ENCODE data around the gene P2RX5.

P2RX5 gene

DNA sequence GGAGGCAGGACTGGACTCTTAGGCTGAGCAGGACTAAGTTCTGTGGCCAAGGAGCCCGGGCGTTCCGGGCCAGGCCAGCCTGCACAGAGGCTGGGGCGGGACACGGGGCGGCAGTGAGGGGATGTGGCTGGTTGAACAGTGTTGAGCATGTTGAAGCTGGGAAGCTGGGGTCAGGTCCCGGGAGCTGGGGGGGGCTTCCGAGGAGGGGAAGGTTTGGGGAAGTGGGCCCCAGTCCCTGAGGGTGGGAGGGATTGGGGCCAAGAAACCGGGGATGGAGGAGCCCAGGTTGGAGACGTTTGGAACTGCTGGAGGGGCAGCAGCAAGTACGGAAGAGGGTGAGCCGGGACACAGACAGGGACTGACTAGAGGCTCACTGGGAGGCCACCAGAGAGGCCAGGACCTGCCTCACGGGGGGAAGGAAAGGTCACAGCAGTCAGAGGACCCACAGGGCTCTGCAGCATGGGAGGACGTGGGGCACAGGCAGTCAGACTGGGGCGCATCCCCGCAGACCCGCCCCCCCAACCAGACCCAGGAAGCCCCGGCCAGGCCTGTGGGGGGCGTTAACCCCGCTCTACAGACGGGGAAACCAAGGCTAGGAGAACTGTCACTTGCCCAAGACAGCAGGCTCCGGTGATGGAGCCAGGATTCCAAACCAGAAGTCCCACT lies 37.0 kb downstream of the P2RX5 start:
- Histone ChIP-seq H3K9me2 (ENCODE audit: low read depth, low read length) (no peaks in the 10 kb centered on the region), H3K9me3 (ENCODE audit: low read length) (no peaks in the 10 kb centered on the region), H3K79me2 (ENCODE audit: insufficient read depth, low read length) (no peaks in the 10 kb centered on the region), H3K27me3 (ENCODE audit: insufficient read depth, low read length) (no peaks in the 10 kb centered on the region), H3K27ac (ENCODE audit: low read depth, low read length, poor library complexity, severe bottlenecking) (no peak overlapping the region), H2AFZ (ENCODE audit: low read length) (no peak overlapping the region), H3K36me3 (ENCODE audit: insufficient read depth, low read length) (no peaks in the 10 kb centered on the region; the same call in 1 of the 2 replicates), H3F3A (ENCODE audit: insufficient read depth, low read length) (no peaks in the 10 kb centered on the region), H3K9ac (ENCODE audit: low read length) (no peak overlapping the region), H3K4me1 (ENCODE audit: insufficient read depth, low read length, severe bottlenecking) (no peaks in the 10 kb centered on the region), H3K4me3 (ENCODE audit: low read depth, low read length, poor library complexity, severe bottlenecking) (no peak overlapping the region), H4K20me1 (ENCODE audit: insufficient read depth, low read length) (no peaks in the 10 kb centered on the region), H3K4me2 (ENCODE audit: low read length) (no peak overlapping the region)
- TF ChIP-seq EZH2 (IDR thresholded peaks at IDR 0.05; ENCODE audit: borderline replicate concordance, low read length) (no peak), CTCF (IDR thresholded peaks at IDR 0.05; ENCODE audit: low read length) (no peak)

DNA sequence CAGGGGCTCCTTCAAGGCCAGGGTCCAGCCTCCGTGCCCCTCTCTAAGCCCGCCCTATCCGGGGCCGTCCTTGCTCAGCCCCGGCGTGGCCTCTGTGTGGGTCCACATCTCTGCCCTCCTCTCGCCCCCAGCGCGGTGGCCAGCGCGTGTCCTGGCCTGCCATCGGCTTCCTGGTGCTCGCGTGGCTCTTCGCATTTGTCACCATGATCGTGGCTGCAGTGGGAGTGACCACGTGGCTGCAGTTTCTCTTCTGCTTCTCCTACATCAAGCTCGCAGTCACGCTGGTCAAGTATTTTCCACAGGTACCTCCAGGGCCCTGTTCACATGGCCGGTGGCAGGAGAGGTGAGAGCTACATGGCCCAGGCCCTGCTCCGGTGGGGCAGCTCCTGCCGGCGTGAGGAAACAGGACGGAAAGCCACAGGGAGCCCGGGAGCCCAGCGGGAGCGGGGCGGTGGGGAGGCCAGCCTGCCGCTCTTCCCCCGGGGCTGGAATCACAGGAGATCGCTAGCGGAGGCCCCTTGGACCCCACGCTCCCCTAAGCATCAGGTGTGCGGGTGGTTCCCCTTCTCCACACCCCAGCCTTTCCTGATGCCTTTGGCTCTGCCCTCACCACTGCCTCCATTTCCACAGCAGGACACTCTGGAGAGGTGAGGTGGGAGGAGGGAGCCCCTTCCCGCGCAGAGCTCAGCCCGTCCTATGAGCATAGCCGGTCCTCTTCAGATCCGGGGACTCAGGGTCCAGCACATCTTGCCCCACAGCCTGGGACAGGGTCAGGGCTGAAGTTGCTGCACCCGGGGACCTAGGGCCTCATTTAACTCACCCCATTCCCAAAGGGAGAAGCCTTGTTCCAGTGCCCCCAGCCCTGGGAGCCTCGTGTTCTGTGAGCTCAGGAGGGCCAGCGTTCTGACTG lies 37.8 kb downstream of the P2RX5 start:
- no peaks in the 10 kb centered on the region for H3K9me2 ChIP-seq (ENCODE audit: low read depth, low read length)
- H3K4me2 ChIP-seq (ENCODE audit: low read length), result no peak overlapping the region
- H3K9me3 ChIP-seq (ENCODE audit: low read length), result no peaks in the 10 kb centered on the region
- H3K4me1 ChIP-seq (ENCODE audit: insufficient read depth, low read length, severe bottlenecking), result no peaks in the 10 kb centered on the region
- H3K4me3 ChIP-seq (ENCODE audit: low read depth, low read length, poor library complexity, severe bottlenecking), result no peak overlapping the region
- H3K27ac ChIP-seq (ENCODE audit: low read depth, low read length, poor library complexity, severe bottlenecking), result no peak overlapping the region
- no peaks in the 10 kb centered on the region; the same call in 1 of the 2 replicates for H3K36me3 ChIP-seq (ENCODE audit: insufficient read depth, low read length)
- TF ChIP-seq EZH2 (IDR thresholded peaks at IDR 0.05; ENCODE audit: borderline replicate concordance, low read length), result no peak
- no peak for TF ChIP-seq CTCF (IDR thresholded peaks at IDR 0.05; ENCODE audit: low read length)
- no peaks in the 10 kb centered on the region for H4K20me1 ChIP-seq (ENCODE audit: insufficient read depth, low read length)
- no peaks in the 10 kb centered on the region for H3K79me2 ChIP-seq (ENCODE audit: insufficient read depth, low read length)
- H3K9ac ChIP-seq (ENCODE audit: low read length), result no peak overlapping the region
- H3F3A ChIP-seq (ENCODE audit: insufficient read depth, low read length), result no peaks in the 10 kb centered on the region
- H3K27me3 ChIP-seq (ENCODE audit: insufficient read depth, low read length), result no peaks in the 10 kb centered on the region
- no peak overlapping the region for H2AFZ ChIP-seq (ENCODE audit: low read length)

GRCh38 chr17:3657588-3657869 lies 38.4 kb downstream of the P2RX5 start:
- Histone ChIP-seq H3K27me3 (ENCODE audit: insufficient read depth, low read length) (no peaks in the 10 kb centered on the region), H3K4me2 (ENCODE audit: low read length) (no peak overlapping the region), H3K9ac (ENCODE audit: low read length) (no peak overlapping the region), H3K79me2 (ENCODE audit: insufficient read depth, low read length) (no peaks in the 10 kb centered on the region), H4K20me1 (ENCODE audit: insufficient read depth, low read length) (no peaks in the 10 kb centered on the region), H3K9me2 (ENCODE audit: low read depth, low read length) (no peaks in the 10 kb centered on the region), H3K27ac (ENCODE audit: low read depth, low read length, poor library complexity, severe bottlenecking) (no peak overlapping the region), H3K4me1 (ENCODE audit: insufficient read depth, low read length, severe bottlenecking) (no peaks in the 10 kb centered on the region), H3K36me3 (ENCODE audit: insufficient read depth, low read length) (no peaks in the 10 kb centered on the region; the same call in 1 of the 2 replicates), H3K9me3 (ENCODE audit: low read length) (no peaks in the 10 kb centered on the region), H3F3A (ENCODE audit: insufficient read depth, low read length) (no peaks in the 10 kb centered on the region), H2AFZ (ENCODE audit: low read length) (no peak overlapping the region), H3K4me3 (ENCODE audit: low read depth, low read length, poor library complexity, severe bottlenecking) (no peak overlapping the region)
- no peak for TF ChIP-seq CTCF (IDR thresholded peaks at IDR 0.05; ENCODE audit: low read length)
- no peak for TF ChIP-seq EZH2 (IDR thresholded peaks at IDR 0.05; ENCODE audit: borderline replicate concordance, low read length)
